GM19035 (cell line): Measurements from ENCODE around the gene MROH2A.

ENCODE experiments used
- ATAC-seq: cut with Tn5 transposase; IDR thresholded peaks from one replicate; pipeline ENCODE4 v1.9.1; 2021; ENCODE audit not compliant: unreplicated experiment

Gene MROH2A

DNA sequence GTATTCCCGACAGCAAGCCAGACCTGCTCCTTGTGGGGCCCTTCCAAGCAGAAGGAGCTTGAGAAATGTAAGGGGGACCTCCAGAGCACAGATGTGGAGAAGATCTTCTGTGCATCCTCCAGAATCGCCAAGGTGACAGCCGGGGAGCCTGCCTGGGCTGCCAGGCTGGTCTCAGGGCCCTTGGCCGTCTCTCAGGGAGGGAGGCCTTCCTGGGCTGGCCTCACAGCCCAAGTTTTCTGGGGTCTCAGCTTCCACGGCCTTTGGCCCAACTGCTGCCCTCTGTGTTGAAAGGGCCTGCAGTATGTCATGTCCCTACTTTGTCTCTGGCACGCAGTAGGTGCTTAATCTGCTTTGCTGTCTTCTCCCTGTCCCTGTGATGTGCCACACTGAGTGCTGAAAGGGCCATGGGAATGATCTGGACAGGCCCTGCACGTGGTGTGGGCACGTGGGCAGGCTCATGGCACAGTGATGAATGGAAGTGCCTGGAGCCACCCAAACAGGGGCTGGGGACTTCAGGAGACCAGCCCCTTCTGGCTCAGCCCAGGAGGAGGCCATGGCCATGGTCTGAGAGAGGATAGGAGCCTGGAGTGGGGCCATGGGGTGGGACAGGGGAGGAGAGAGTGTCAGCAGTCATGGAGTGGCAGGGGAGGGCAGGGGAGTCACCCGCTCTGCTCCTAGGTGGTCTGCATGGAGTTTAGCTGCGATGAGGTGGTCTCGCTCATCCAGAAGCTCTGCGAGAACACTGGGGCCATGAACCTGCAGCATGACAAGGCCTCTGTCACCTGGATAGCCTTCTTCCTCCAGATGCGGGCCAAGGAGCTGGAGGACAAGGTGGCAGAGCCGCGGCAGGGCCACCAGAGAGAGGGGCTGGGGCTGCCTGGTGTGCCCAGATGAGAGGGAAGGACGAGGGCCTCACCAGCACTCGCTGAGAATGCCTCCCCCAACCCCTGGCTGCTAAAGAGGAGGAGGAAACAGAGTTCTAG, 40.8 kb downstream of the MROH2A start:
- no peak for ATAC-seq

DNA sequence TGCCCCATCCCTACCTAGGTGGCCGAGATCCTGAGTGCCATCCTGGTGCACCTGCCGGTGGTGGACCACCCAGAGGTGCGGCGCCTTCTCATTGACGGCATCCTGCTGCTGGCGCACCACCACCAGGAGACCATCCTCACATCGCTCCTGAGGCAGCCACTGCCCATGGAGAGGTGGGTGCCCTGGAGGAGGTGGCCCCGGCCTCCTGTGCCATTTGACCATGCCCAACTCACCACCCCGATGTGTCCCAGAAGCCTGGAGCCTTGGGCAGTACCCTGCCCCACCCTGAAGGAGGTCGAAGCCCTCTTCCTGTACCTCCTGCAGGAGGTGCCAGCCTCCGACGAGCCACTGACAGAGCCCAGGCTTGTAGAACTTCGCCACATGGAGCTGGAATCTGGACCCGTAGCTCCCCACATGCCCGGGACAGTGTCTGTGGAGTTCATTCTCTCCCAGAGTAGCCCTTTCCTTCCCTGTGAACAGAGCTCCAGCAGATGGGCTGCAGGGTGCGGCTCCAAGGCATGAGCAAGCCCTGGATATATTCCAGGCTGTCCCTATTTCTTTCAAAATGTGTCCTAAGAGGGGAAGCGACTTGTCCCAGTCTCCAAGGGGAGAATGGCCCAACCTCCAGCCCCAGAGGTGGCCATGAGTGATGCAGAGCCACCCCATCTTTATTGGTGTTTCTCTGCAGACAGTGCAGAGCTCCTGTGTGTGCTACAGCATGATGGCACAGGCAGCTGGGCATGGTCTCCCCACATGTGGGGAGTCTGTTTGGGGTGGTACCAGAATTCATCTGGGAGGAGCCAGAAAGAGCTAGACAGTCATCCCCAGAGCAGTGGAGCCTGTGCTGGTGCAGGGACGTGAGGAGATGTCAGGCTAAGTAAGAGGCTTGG, 42.0 kb downstream of the MROH2A start:
- ATAC-seq = no peak

DNA sequence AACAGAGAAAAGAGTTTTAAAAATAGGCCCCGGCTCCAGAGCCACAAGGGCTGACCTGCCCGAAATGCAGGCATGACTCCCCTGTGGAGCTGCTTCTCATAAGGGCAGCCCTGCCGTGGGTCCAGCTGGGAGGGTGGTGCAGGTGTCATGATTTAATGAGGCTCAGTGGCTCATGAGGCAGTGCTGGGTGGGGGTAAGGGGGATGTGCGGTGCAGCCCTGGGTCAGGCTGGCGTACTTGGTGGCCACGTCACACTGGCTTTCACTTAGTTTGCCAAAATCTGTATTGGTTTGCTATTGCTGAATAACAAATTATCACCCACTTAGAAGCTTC, 42.6 kb downstream of the MROH2A start:
- ATAC-seq = no peak

DNA sequence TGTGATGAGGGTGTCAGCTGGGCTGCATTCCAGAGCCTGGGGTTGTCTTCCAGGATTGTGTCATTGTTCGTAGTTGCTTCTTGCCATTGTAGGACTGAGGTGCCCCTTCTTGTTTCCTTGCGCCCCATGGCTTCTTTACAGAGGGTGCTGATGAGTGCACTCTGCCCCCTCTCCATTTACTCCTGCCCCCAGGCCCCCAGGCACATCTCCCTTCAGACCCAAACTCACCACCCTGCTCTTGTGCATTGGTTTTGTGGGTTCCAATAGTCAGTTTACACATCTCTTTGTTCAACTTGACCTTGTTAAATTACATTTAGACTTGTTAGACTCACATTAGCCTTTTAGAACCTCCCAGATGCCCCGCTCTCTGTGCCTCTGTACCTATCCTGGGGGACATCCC, 43.1 kb downstream of the MROH2A start:
- no peak for ATAC-seq

DNA sequence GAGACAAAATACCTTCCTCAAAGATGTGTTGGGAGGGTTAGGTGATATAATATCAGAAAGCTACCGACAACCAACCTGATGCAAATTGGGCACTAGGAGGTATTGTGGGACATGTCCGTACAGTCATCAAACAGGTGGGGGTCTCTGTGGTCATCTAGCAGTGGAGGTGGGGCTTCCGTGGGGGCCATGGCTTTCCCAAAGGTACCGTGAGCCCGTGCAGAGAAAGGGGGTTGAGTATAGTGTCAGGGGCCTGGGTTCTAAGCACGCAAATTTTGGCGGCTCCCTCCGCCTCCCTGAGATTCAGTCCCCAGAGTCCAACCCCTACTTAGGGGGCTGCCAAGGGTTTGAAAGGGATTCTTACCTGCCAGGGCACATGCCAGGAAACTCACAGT, 43.6 kb downstream of the MROH2A start:
- no peak for ATAC-seq

DNA sequence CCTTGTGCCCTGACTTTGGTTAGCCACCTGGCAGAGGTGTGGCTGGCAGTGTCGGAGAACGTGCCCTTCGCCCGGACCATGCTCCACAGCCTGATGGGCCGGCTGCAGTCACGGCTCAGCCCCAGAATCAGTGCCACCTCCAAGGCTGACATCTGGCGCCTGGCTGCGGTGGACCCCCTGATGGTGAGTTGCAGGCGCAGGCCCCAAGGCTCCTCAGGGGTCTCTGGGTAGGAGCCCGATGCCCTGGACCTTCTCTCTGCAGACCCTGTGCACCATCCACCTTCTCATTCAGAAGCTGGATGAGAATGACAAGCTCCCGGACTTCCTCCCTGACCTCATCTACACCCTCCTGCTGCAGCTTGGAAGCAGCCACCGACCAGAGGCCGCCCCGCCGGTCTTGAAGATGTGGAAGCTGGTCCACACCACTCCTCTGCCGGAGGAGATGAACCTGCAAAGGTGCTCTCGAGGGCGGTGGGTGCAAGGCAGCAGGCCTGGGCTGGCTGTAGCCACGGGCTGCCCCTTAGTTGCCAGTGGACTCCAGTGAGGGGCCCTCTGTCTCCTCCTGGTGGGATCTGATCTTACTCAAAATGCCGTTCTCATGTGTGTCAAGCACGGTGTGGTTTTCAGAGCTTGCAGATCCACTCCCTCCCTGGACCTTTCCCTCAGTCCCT, 44.1 kb downstream of the MROH2A start:
- no peak for ATAC-seq

DNA sequence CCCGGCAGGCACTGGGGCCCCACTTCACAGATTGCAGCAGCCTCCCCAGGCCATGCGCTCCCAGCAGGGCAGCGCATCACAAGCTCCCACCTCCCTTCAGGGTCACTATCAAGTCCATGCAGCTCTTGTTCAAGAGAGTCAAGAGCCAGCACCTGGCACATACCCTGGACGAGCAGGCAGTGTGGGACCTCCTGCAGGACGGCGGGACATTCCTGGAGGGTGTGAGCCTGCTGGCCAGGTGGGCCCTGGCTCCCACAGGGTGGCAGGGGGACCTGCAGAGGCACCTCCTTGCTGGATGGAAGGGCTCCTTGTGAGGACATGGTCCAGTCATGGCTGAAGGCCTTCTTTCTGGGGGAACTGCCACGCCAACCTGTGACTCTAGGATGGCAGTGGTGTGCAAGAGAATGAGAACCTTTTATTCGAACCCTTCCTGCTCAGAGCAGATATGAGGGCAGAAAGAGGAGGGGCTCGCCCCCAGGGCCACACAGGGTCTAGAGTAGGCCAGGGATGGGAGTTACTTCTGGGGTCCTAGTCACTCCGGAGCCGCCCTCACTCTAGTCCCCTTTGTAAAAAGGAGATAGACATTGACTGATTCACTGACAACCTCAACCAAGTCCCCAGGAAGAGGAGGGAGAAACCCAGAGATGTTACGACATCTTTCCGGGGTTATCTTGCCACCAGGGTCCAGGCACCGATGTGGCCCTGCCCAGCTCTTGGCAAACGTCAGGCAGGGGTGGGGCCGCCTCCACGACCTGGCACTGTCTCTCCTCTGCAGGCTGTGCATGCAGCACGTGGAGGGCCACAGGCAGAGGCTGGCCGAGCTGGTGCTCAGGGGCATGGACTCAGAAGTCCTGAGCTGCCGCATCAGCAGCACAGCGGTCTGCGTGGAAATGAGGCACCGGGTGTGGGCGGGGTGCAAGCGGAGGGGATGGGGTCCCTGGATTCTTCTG, 44.9 kb downstream of the MROH2A start:
- ATAC-seq = no peak

DNA sequence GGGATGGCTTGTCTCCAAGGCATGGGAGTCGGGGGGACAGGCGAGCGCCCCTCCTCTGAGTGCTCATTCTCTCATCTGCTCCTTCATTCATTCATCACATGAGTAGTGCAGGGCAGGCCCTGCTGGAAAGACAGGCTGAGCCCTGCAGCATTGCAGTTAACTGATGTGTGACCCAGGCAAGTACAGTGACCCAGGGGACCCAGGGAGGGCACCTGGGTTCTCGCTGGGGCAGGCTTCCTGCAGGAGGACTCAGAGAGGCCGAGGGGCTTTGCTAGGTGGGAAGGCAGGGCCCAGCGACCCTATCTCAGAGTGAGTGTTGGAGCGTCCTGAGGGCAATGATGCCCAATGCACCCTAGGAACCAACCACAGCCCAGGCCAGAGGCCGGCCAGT, 45.6 kb downstream of the MROH2A start:
- ATAC-seq = no peak

DNA sequence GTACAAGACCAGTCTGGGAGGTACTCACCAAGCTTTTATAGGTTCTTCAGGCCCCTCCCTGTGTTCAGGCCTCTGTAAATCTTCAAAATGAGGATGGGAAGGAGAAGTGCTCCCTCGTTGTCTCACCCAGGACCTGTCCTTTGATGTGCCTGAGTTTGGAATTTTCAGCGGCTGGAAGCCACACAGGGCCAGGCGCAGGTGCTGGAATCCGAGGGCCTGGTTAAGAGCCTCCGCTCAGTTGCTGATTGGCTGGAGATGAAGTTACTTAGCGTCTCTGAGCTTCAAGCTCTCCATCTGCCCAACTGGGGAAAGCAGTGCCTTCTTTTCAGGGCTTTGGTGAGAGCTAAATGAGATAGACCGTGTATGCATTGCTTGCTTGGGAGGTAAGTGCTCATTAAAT, 46.2 kb downstream of the MROH2A start:
- ATAC-seq = no peak

DNA sequence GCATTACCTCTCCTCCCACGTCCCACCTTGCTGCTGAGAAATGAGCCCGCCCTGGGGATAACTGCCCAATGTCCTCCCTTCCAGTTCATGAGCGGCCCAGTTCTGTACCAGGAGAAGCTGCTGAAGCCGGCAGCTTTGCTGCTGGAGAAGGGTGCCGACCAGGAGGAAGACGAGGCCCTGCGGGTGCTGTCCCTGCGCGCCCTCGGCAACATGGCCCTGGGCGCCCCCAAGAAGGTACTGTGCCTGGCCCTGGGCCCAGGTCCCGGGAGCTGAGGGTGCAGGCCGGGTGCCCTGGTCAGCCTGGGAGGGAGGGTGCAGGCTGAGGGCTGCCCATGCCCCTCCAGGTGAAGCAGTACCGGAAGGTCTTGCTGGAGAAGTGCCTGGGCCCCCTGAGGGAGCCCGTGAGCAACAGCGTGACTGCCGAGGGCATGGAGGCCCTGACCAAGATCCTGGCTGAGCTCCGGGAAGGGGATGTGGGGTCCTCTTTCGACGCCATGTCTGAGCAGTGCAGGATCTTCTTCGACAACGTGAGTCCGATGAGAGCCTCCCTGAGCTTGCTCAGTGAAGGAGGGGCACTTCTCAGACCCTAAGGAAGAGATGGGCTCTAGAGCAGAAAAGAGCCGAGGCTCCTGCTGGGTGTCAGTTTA, 50.5 kb downstream of the MROH2A start:
- no peak for ATAC-seq

DNA sequence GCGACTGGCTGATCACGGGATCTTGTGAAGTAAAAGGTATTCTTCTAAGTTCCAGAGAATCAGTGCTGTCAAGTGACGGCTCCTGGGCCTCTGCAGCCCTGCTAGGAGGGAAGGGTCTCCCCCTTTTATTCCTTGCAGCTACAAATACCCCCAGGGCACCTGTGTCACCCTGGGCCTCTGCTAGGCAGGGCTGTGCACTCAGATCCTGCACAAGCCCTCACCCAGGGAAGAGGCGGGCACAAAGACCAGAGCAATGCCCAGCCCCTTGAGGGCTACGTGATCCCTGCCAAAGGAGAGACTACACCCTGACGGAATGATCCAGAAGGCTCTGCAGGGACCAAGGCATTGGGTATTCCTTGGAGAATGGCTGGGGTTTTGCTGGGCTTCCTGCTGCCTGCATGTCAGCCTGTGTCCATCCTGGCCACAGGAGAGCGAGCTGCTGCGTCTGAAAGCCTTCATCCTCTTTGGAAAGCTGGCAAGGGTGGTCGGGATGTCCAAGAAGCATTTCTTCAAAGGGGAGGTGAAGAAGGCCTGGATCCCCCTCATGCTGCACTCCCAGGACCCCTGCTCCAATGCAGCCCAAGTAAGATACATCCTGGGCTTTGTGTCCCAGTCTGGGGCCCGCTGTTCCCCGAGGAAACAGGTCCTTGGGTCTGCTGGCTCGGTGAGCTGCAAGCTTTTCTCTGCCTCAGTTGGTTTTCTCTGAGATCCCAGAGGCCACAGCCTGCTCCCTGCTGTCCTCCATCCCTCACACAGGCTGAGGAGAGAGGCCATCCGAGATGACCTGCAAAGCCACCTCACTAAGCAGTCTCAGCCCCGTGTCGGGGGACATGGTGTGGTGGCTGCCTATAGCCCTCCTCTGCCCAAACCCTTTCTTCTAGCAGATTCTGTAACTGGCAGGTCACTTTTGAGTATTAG, 51.3 kb downstream of the MROH2A start:
- ATAC-seq = no peak

DNA sequence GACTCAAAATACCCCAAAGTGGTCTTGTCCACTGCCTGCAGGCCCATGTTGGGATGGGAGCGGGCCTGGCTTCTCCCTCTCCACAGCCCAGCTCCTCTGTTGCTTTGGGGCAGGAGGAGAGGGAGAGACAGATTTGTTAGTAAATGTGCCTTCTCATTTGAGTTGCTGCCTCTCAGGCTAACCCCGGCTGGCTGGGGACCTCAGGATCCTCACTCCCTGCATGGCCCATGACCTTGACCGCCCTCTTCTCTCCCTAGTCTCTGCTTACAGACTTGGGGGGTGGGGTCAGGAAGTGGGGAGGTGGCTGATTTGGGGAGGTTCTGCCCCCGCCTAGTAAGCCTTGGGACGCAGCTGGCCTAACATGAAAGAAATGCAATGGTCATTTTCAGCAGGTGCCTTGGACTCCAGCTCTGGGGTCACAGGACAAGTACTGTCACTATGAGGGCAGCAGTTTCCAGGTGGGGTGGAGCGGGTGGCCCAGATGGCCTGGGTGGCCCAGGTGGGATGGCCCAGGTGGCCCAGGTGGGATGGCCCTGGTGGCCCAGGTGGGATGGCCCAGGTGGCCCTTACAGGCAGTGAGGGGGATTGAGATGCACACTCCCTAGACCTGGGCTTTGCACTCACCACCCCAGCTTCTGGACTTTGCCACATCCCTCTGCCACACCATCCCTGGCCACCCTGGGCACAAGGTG, 52.1 kb downstream of the MROH2A start:
- no peak for ATAC-seq

DNA sequence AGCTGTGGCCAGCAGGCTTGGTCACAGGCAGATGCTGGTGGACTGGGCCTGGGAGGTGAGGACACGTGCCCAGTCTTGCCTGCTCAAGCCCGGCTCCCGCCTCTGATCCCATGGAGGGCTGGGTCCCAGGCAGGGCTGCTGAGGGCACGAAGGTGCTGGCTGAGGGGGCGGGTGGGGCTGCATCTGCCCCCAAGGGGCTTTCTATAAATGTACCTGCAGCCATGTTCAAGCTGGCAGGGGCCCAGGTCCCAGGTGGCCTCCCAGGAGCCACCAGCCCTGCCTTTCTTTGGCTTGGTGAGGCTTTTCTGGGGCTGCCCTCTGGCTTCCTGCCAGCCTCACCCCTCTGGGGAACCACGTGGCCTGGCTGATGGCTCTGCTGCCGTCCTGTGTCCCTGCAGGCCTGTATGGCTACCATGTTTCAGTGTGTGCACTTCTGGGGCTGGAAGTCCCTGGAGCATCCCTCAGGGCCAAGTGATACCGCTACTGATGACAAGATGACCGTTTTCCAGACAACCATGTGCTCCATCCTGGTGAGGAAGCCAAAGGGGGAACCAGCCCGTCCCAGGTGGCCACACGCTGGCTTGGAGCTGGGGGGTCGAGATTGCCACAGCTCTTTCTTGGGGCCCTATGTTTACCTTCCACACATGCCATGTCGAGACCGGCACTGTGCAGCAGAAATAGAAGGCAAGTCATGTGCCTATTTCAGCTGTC, 53.0 kb downstream of the MROH2A start:
- no peak for ATAC-seq

DNA sequence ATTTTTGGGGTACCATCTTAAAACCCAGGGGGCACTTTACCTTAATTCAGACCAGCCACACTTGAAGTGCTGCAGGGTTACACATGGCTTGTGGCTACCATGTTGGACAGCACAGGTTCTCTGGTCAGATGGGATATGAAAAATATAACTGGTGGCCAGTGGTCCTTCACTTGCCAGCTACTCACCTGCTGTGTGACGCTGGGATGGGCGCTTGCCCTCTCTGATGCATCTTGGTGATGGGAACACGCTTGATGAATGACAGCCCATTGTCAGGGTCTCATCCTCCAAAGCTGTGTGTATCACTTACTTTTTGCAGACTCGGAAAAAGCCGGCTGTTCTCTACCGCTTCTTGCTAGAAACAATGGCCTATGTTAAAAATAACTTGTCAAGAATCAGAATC, 53.7 kb downstream of the MROH2A start:
- ATAC-seq = no peak

DNA sequence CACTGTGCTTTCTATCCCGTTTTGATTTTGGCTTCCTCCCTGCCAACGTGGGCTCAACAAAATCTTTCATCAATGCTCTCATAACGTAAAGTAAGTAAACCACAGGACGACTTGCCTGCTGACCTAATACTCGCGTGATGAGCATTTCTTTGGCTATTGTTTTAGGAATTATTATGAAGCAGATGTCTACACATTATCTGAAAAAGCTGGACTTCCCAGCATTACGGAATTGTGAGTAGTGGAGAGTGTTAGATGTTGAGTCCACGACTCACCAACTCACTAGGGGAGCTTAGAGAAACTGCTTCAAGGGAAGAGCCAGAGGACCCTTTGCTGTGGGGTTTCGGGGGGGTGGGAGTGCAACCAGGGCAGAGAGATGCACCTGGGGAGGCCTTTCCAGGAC, 54.3 kb downstream of the MROH2A start:
- ATAC-seq = no peak

DNA sequence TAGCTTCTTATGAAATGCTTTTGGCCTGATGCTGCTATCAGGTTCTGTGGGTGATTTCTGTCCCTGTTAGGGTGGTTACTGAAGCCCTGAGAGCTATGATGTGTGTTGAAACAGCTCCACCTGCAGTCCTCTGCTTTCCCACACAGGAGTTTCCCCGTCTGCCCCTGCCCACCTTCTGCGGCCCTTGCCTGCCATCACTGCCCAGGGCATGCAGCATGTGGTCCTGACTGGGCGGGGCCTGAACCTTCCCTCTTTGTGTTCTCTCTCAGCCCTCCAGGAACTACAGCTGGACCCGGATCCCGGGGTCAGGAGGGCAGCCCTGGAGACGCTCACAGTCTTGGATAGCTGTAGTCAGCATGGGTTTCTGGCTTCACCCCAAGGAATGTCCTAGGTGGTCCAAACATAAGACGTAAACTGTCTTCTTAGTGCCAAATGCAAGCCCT, 54.8 kb downstream of the MROH2A start:
- ATAC-seq = no peak

DNA sequence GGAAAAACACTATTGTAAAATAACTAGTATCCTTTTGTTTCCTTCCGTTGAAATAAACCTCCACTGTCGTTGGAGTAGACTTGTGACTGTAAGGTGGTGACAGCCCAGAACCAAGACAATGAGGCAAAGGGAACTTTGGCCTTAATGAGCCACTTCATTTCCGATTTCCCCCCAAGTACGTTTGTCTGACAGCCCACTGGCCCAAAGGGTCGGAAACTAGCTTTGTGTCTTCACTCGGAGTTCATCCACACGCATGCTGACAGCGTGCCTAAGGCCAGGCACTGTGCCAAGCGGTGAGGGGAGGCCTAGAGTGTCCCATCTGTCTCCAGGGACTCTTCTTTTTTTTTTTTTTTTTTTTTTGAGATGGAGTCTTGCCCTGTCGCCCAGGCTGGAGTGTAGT, 55.2 kb downstream of the MROH2A start:
- ATAC-seq = no peak
